K562 (cell line): ENCODE data around the gene TIMM44. TPM values are rescaled to one million over a fixed set of nuclear protein-coding genes. Genes with fewer than 3 reads are reported as not detected.

Source experiments
- ATF3 ChIP-seq, 2 experiments: fragments of 450-650 bp in 1 of 2; sonication (generic) in 1 of 2; formaldehyde crosslinking in 1 of 2; IDR thresholded peaks in 1 of 2; conservative IDR thresholded peaks in 1 of 2; 2 replicates each; pipeline versions ENCODE4 v1.6.1 to v1.8.1; 2016 to 2023; ENCODE audit warnings: mild to moderate bottlenecking in 2 of 2, moderate library complexity in 2 of 2, inconsistent platforms in 1 of 2, missing genetic modification reagents in 1 of 2
- CTCF ChIP-seq, 3 experiments: IDR thresholded peaks in 2 of 3; conservative IDR thresholded peaks in 1 of 3; 2 replicates each; pipeline ENCODE4 v1.5.1; 2011 to 2012; ENCODE audit warnings: low read length in 3 of 3, mild to moderate bottlenecking in 3 of 3, control low read depth in 2 of 3, improper control_type of control experiment in 1 of 3, inconsistent platforms in 1 of 3, low read depth in 1 of 3, mixed read lengths in 1 of 3, moderate library complexity in 1 of 3; ENCODE audit not compliant: insufficient read depth in 2 of 3
- E2F5 ChIP-seq: sonication (generic); formaldehyde crosslinking; IDR thresholded peaks from 2 replicates; pipeline ENCODE4 v1.8.0; 2022; ENCODE audit warnings: mild to moderate bottlenecking, missing genetic modification reagents
- NFXL1 ChIP-seq: fragments of 450-650 bp; formaldehyde crosslinking; IDR thresholded peaks from 2 replicates; pipeline ENCODE4 v1.4.0; 2021; ENCODE audit warnings: mild to moderate bottlenecking
- NR2F6 ChIP-seq: fragments of 450-650 bp; formaldehyde crosslinking; IDR thresholded peaks from 2 replicates; pipeline ENCODE4 v1.4.0; 2020; ENCODE audit warnings: mild to moderate bottlenecking
- NR3C1 ChIP-seq: sonication (generic); formaldehyde crosslinking; IDR thresholded peaks from 2 replicates; pipeline ENCODE4 v1.8.1; 2022; ENCODE audit warnings: missing genetic modification reagents
- REST ChIP-seq, 2 experiments: fragments of 450-650 bp; formaldehyde crosslinking in 1 of 2; IDR thresholded peaks; 2 replicates each; pipeline versions ENCODE4 v1.4.0 to v1.6.1; 2014 to 2020; ENCODE audit warnings: mild to moderate bottlenecking in 2 of 2, borderline replicate concordance in 1 of 2, low read depth in 1 of 2
- ZKSCAN8 ChIP-seq: fragments of 200-800 bp; sonication (Bioruptor generic); IDR thresholded peaks from 2 replicates; pipeline ENCODE4 v1.6.1; 2016; ENCODE audit warnings: missing genetic modification characterization, missing compliant biosample characterization
- ZNF165 ChIP-seq: fragments of 250-450 bp; sonication (Bioruptor Pico); IDR thresholded peaks from 2 replicates; pipeline ENCODE4 v1.4.0; 2020; ENCODE audit warnings: borderline replicate concordance
- ZNF518B ChIP-seq: fragments of 250-450 bp; sonication (Bioruptor Pico); IDR thresholded peaks from 2 replicates; pipeline ENCODE4 v1.5.0; 2021; ENCODE audit warnings: mild to moderate bottlenecking, moderate library complexity
- polyA plus RNA-seq, 8 experiments: library from polyadenylated mRNA; depleted of rRNA in 4 of 8; stranded (reverse) in 5 of 8; unstranded in 3 of 8; fragments of >200 nt; fragmentation: Nextera tagmentation in 2 of 8; fragmentation: Illumina TruSeq in 1 of 8; extraction: Ambion mirVana in 2 of 8; extraction: Trizol in 1 of 8; gene quantifications; 2 replicates each; pipeline versions ENCODE4 v1.2.1 to v1.2.3, GENCODE V29; 2011 to 2014; ENCODE audit warnings: inconsistent platforms in 1 of 8, missing spikeins in 1 of 8
- total RNA-seq, 7 experiments: library from RNA; depleted of rRNA in 6 of 7; stranded (reverse); fragments of >200 nt in 6 of 7; fragmentation: Illumina TruSeq in 2 of 7; extraction: Trizol in 2 of 7; gene quantifications; 2 replicates each; pipeline versions ENCODE4 v1.2.1 to v1.2.3, GENCODE V29; 2011 to 2021; ENCODE audit warnings: low replicate concordance in 1 of 7

Gene TIMM44
- total and polyA plus RNA-seq, 9 of the 15 experiments (the other 6 are each of a cell fraction or from before 2014, with no cell fraction given), result 10.3 to 231 (median 89.3) TPM

GRCh38 chr19:7925171-7925851 is 18.2 kb downstream of the TIMM44 start (continued):
- TF ChIP-seq ZKSCAN8 (CRISPR knock-in tag) (no peak), CTCF (IDR thresholded peaks at IDR 0.05 in 2 of 3, conservative IDR thresholded peaks at IDR 0.05 in 1 of 3; ENCODE audit: insufficient read depth in 2 of 3, low read depth in 1 of 3, low read length in 3 of 3) (peak; percentile 90 to 98 (median 93)), ATF3 (IDR thresholded peaks at IDR 0.05) (no peak), ATF3 (CRISPR knock-in tag; conservative IDR thresholded peaks at IDR 0.05) (no peak), NR3C1 (peak; percentile 75; the same call in 1 of the 2 replicates), ZNF165 (CRISPR knock-in tag) (no peak), REST (IDR thresholded peaks at IDR 0.05; ENCODE audit: borderline replicate concordance) (peak; percentile 70), REST (CRISPR knock-in tag; IDR thresholded peaks at IDR 0.05; ENCODE audit: low read depth) (0 out of 2 replicates have a peak, but pooled peaks have one; percentile 55), ZNF518B (CRISPR knock-in tag) (no peak), E2F5 (CRISPR knock-in tag) (peak; percentile 51; the same call in 1 of the 2 replicates), NR2F6 (CRISPR knock-in tag) (no peak), NFXL1 (no peak)
